GOT3 (cell line): ENCODE results near the gene SLC17A8.

Experiments used
- DNase-seq: peaks from one replicate; lab custom pipeline; 2025; ENCODE audit warnings: mixed read lengths; lab: John Stamatoyannopoulos, UW

The SLC17A8 gene

DNA sequence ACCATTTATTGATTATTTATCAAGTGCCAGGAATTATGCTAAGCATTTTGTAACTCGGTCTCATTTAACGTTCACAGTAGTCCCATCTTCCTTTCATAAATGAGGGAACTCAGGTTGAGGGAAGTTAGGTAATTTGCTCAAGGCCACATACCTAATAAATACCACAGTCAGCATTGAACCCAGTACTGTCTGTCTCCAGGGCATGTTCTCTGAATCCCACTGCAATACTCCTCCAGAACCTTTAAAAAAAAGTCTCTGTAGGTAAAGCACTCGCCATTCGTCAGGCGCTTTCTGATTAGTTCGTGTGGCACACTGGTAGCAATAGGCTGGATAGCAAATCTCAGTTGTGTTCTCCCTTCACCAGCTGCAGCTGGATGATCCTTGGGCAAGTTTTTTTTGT, 14.3 kb downstream of the SLC17A8 start:
- DNase-seq: no peak

DNA sequence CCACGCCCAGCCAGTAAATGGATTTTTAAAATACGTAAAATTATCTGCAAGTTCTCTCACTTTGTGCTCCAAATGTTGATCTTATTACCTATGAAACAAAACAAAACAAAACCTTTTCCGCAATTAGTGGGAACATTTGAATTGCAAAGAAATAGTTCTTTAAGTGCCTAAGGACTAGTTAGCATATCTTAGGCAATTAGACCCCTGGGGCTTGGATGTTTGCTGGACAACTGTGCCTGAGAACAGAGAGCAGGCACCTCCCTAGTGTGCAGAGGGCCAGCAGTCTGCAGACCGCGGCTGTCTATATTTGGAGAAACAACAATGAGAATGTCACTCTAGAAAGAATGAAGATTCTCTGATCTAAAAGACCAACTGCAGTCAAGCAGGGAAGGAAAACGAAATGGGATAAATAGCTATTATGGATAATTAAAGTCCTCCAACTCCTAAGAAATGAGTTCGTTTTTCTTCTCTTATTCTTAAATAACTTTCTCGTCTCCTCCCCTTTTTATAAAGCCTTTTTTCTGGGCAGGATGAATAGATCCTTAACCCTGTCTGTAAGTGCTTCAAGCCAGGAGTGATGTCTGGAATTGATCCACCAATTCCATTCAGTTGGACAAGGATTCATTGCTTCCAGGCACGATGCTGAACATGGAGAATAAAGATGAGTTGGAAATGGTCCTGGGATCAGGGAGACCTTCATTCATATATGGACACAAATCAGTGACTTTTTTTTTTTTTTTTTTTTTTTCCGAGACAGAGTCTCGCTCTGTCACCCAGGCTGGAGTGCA, 16.2 kb downstream of the SLC17A8 start:
- no peak for DNase-seq

DNA sequence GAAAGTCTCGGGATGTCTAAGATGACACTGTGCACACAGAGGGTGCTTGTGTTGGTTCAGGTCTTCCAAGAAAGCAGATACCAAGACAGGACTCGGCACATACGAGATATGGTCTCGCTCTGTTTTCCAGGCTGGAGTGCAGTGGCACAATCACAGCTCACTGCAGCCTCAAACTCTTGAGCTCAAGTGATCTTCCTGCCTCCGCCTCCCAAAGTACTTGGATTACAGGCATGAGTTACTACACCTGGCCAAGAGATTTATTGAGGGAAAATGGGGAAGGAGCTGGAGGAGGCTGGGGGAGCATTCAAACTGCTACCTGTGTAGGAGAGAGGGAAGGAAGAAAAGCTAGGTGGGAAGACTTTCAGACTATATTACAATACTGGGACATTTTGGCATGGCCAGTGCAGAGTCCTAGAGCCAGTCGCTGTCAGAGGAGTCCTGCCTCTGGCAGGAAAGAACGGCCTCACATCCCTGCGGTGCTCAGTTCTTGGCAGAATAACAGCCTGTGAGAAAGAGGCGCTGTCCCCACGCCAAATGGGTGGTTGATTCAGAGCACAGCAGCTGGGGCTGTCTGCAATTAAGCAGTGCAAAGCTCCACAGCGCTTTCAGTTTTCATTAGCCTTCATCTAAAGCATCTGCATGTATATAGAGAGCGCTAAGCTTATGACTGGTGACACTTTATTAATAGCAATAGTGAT, 18.3 kb downstream of the SLC17A8 start:
- no peak for DNase-seq

DNA sequence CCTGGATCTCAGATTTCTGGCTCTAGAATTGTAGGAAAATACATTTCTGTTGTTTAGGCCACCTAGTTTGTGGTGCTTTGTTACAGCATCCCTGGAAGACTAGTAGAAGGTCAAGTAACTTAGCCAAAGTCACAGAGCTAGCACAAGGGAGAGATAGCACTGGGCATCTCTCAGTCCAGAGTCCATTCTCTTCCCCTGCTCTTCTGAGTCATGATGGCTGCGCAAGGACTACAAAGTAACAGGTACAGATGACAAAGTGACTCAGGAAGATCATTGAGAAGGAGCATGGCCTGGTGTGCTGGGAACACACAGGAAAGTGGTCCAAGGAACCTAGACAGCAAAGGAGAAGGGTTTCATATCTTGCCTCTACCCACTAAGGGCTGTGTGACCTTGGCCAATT, 19.3 kb downstream of the SLC17A8 start:
- no peak for DNase-seq

DNA sequence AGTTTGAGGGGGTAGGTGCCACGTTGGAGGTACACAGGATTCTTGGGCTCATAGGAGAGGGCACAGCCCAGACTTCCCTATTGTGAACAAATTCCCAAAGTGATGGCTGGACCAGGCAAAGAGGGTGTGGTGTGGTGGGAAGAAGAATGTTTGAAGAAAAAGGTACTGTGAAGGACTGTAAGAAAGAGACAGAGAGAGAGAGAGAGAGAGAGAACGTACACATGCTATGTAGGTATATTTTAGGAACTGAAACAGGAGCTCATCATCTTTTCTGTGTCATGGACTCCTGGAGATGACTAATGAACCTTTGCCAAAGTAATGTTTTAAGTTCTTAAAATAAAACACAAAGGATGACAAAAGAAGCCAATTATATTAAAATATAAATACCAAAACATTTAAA, 24.5 kb downstream of the SLC17A8 start:
- DNase-seq: no peak

DNA sequence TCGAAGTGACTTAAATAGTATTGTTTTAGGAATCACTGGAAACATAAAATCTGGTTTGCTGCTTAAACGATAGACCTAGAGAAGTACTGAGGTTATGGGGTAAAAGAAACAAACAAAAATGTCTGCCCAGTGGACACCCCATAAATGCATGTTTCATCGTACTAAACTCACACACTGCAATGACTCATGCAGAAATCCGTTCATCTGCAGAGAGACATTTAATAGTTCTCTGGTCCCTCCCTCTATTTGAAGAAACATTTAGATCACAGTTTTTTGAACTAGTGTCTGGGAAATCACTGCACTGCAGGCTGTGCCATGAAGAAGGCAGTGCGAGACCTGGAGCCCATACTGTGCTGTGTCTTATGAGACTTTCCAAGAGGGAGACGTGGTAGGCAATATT, 25.5 kb downstream of the SLC17A8 start:
- no peak for DNase-seq

DNA sequence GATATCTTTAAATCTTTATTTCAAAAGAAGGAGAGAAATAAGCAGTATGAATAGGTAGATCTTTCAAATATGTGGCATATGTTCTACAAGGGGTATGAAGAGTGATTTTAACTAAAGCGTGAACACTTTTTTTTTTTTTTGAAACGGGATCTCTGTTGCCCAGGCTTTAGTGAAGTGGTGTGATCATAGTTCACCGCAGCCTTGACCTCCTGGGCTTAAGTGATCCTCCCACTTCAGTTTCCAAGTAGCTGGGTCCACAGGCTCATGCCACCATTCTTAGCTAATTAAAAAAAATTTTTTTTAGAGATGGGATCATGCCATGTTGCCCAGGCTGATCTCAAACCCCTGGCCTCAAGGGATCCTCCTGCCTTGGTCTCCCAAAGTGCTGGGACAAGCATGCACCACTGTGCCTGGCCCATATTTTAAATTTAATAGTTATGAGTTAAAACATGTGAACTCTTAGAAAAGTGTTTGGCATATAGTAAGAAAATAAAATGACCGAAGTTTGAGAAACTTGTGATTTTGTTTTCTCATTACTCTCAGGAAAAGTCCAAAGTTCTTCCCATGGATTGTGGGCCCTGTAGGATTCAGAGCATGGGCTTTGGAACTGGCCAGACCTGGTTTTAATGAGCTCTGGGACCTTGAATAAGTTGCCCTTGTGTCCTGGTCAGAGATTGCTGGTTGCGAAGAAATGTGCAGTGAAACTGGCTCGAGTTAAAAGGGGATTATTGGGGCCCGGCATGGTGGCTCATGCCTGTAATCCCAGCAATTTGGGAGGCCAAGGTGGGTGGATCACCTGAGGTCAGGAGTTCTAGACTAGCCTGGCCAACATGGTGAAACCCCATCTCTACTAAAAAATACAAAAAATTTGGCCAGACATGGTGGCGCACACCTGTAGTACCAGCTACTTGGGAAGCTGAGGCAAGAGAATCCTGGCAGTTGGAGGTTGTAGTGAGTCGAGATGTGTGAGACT, 27.0 kb downstream of the SLC17A8 start:
- DNase-seq: no peak

DNA sequence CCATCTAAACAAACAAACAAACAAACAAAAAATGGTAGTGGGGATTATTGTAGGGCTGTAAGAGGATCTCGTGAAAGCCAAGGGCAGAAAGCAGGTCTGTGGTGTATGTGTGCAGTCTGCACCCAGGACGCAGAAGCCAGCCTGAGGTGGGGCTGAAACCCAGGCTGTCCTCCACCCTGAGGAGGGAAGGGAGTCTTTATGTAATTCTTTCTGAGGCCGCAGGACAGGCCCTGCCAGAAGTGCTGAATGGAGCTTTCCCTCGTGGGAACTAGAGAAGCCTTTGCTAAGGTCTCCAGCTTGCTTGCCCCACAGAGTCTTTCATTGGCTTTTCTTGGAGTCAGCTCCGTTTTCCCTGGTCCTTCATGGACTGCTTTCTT, 27.7 kb downstream of the SLC17A8 start:
- DNase-seq: no peak

DNA sequence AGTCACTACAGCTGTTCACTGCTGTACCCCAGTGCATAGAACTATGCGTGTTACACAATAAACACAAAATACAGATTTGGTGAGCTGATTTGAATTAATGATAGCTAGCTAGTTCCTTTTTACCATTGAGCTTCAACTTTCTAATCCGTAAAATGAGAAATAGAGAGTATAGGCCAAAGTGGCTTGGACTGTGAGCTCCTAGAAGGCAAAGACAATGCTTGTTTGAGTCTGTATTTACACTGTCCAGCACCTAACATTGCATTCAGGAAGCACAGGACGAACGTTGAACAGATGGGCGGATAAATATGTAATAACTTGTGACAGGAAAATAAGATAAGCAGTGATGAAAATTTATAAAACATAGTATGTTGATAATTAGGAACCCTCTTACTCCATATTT, 31.5 kb downstream of the SLC17A8 start:
- no peak for DNase-seq

DNA sequence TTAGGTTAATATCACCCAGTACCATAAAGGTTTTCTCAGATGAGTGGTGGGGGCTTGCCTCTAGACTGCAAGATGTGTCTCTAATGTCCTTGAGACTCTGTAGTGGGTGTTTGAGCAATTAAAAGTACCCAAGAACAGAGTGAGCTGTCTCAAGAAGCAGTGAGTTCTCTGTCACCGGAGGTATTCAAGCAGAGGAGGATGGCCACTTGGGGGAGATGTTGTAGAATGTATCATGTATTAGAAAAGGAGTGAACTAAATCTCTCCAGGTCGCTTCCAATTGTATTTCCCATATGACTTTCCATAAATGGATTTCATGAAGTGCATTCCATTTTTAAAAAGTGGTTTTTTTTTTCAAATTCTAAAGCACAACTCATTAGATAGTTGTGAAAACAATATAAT, 35.0 kb downstream of the SLC17A8 start:
- DNase-seq: no peak

DNA sequence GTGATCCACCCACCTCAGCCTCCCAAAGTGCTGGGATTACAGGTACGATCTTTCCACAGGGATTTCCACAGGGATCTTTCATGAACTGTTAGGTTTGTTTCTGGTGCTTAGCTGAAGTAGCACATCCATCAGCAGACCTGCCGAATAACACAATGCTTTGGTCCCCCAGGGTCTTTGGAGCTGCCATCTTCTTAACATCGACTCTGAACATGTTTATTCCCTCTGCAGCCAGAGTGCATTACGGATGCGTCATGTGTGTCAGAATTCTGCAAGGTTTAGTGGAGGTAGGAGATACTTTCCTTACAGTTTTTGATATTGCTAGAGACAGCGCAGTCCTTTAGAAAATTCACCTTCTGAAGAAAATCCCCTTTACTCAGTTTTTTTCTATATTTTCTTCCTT, 36.3 kb downstream of the SLC17A8 start:
- DNase-seq: no peak

DNA sequence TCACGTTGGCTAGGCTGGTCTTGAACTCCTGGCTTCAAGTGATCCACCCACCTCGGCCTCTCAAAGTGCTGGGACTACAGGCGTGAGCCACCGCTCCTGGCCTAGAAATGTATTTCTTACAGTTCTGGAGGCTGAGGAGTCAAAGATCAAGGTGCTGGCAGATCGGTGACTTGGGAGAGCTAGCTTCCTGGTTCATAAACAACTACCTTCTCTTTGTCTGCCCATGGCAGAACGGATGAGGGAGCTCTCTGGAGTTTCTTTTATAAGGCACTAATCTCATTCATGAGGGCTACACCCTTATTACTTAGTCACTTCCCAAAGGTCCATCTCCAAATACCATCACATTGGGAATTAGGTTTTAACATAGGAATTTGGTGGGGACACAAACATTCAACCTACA, 38.9 kb downstream of the SLC17A8 start:
- no peak for DNase-seq

DNA sequence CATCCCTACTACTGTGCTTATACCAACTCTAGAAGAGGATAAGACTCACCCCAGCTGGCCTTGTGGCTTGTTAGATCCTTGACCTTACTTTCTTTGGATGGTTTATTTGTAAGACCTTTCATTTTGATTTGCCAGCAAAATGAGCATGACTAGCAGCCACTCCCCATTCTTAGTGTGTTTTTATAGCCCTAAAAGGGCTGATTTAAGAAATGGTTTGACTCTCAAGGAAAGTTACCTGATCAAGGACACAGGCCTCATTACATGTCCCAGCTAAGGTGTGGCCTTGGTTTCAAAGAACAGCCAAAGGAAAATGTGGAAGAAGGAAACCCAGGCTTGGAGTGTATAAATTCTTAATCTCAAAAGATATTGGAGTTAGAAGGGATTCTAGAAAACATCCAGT, 41.4 kb downstream of the SLC17A8 start:
- no peak for DNase-seq

DNA sequence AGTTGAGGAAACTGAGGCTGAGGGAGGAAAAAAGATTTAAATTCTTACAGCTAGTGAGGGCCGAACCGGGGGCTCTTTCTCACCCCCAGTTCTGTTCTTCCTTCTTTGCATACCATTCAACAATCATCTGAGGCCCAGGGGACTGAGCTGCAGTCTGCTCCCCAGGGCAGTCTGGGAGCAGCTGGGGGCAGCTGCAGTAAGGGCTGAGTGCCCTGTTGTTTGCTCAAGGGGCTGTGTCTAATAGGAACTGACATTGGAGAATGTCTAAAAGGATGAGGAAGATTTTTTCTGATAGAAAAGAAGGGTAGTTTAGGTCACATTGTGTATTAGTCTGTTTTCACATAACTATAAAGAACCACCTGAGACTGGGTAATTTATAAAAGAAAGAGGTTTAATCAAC, 42.2 kb downstream of the SLC17A8 start:
- DNase-seq: no peak

DNA sequence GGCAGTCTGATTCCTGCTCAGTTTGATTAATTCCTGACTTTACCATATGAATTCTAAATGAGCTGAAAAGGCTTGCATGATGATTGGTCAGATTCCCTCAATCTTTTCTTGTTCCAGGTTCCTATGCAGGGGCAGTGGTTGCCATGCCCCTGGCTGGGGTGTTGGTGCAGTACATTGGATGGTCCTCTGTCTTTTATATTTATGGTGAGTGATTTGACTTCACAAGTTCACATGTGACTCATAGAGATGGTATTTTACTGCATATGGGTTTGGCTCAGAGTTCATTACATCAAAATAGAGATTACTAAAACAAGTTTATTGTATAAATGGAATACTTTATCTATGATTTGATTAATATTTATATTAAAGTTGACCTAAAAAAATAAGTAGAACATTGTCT, 44.8 kb downstream of the SLC17A8 start:
- no peak for DNase-seq

DNA sequence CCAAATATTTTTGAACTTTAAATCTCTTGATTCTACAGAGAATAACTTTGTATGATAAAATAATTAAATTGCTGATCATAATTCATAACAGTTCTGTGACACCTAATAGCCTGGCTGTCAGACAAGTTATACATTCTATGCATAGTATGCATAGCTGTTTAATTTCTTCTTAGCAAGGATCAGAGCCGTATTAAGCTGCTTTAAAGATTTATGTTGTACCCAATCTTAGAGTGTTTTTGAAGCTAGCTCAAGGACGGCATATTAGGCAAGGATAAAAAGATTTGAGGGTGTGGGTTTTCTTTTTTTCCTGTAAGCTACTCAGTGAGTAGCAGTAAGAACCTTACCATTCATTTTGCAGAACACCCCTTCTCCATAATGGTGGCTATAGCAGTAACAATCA, 45.9 kb downstream of the SLC17A8 start:
- DNase-seq: no peak

DNA sequence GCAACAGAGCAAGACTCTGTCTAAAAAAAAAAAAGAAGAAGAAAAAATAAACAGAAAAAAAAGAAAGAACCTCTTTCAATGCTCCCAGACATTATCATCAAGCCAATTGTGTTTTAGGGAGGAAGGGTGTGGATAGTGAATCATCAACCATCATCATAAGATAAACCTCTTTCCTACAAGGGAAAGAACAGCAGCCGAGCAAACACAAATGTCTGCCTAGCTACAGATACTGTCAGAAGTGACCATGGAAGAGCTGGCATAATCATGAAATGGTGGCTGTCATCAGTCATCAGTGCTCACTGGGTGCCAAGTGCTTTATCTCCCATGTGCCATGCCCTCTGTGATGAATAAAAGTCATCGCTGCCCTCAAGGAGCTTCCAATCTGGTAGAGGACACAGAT, 46.6 kb downstream of the SLC17A8 start:
- no peak for DNase-seq

DNA sequence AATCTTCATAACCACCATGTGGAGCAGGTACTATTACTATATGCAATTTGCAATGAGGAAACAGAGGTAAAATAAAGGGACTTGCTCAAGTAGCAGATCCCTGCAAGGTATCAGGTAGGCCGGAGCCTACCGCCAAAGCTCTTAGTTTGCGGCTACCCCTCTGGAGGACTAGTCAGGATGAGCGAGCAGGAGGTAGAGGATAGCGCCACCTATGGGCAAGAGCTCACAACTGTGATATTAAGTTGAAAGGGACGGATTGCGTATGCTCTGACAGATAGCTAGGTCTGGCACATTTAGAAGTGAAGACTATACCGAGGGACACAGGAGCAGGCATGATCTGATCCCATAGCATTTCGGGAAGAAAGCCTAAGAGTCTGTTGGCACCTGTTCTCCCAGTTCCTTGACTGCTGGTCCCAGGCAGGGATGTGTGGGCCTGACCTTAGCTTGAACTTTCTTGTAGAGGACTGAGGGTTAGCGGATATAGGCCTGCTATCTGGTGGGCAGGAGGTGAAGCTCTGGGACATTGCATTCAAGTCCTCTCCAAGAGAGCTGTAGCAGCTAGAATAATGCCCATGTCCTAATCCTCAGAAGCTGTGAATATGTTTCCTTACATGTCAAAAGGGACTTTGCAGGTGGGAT, 48.0 kb downstream of the SLC17A8 start:
- DNase-seq: no peak

DNA sequence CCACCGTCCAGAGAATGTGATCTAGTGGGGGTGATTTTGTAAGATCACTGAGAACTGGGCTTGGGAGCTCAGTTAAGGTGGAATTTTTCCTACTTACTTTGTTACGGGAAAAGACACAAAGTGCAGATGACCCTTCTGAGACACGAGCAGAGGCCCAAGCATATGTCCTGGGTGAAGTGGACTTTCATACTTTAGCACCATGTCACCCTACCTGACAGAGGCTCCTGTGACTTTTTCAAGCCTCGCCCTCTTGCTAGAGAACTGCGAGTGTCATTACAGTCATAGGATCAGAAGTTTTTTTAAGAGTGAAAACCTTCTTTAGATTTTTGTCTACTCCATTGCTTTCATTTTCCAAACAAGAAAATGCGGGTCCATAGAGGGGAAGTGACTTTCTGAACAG, 56.1 kb downstream of the SLC17A8 start:
- DNase-seq: no peak

DNA sequence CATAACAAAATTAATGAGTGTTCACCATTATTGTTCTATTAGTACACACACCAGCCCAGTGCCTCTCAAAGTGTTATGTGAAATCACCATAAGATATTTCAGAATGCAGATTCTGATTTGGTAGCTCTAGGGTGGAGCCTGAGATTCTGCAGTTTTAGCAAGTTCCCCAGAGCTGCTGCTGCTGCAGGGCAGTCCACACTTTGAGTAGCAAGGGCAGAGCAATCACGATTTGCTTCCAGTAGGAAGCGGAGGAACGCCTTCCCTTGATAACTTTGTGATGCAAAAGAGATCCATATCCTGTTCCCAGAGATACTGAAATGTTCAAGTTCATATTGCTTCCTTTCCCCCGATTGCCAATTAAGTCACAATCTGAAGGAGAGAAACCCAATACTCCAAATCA, 57.9 kb downstream of the SLC17A8 start:
- no peak for DNase-seq

DNA sequence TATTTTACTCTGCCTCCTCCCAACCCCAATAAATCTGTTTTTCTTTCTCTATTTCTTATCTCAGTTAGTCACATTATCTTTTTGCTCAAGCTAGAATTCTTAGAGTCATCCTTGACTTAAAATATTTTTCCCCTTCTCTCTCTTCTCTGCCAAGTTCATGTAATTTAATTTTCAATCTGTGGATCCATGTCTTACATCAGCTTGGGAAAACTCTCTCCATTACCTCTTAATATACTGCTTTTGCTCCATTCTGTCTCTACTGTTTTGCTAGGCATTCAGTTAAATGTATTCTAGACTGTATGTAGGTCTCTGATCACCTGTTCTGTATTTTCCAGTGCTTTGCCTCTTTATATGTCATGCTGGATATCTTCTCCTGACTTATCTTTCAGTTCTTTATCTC, 65.8 kb downstream of the SLC17A8 start:
- no peak for DNase-seq

DNA sequence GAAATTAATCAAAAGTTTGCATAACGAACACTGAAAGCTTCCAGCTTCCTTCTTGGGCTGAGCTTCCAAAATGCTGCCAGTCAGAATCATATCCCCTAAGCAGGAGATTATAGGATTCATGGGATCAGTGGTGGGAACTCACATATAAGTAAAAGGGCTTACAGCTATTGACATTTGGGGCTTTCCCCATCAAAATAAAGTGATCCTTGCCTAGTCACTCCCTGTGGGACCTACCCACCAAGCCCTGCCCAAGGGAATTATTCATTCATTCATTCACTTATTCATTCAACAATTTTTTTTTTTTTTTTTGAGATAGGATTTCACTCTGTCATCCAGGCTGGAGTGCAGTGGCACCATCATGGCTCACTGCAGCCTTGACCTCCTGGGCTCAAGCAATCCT, 69.3 kb downstream of the SLC17A8 start:
- DNase-seq: no peak
